HepG2 (cell line): ENCODE data around the gene KRTAP10-4. TPM values are rescaled to one million over a fixed set of nuclear protein-coding genes. Genes with fewer than 3 reads are reported as not detected.

Experiments used
- ATAC-seq: fragments of 200-7000 bp; cut with Tn5 transposase; 3 replicates; pipeline ENCODE4 v1.9.1; 2020; ENCODE audit warnings: mild to moderate bottlenecking, moderate library complexity
- BruUV-seq: library from RNA; stranded (reverse); fragments of 400-500 nt; replicated peaks from 2 replicates; lab custom pipeline; 2021; lab: Mats Ljungman, UMichigan
- CTCF ChIA-PET: fragments of 300-600 bp; formaldehyde crosslinking; extraction: SDS; loops from one replicate; lab custom pipeline; 2021; ENCODE audit warnings: low total read pairs, inconsistent platforms, low intra/inter-chr PET ratio; lab: Yijun Ruan, JAX
- POLR2A ChIA-PET: fragments of 350-600 bp; sonication (Branson Sonifier 250); formaldehyde crosslinking; loops from one replicate; lab custom pipeline; 2020; ENCODE audit warnings: antibody characterized with exemption, inconsistent platforms; lab: Yijun Ruan, JAX
- DNase-seq: peaks from one replicate; pipeline ENCODE4 v3.0.0-alpha.2; 2015; ENCODE audit warnings: low spot score
- FAIRE-seq: peaks from 3 replicates; lab custom pipeline; 2011; peaks lifted over from hg19 to GRCh38; lab: Jason Lieb, UNC
- H2AFZ ChIP-seq: one replicate; pipeline ENCODE4 v1.6.1; 2011; ENCODE audit warnings: low read length, inconsistent platforms
- H3K27ac ChIP-seq: fragments of 300-600 bp; 3 replicates; pipeline ENCODE4 v1.8.0; 2011; ENCODE audit warnings: mixed run types, mild to moderate bottlenecking, mixed read lengths, low read length, inconsistent platforms; ENCODE audit not compliant: insufficient read depth; ENCODE audit errors: extremely low read length
- H3K27me3 ChIP-seq, 2 experiments: fragments of 200-600 bp in 1 of 2; 2 replicates in 1 of 2; 3 replicates in 1 of 2; pipeline versions ENCODE4 v1.6.0 to v1.8.0; 2011; ENCODE audit warnings: low read length in 2 of 2, mild to moderate bottlenecking in 2 of 2, moderate library complexity in 2 of 2, inconsistent platforms in 1 of 2; ENCODE audit not compliant: insufficient read depth in 2 of 2, control insufficient read depth in 1 of 2
- H3K36me3 ChIP-seq, 2 experiments: fragments of 200-600 bp in 1 of 2; replicated peaks in 1 of 2; 2 replicates in 1 of 2; 3 replicates in 1 of 2; pipeline versions ENCODE4 v1.5.1 to v1.8.0; 2011; ENCODE audit warnings: low read length in 2 of 2, inconsistent platforms in 1 of 2; ENCODE audit not compliant: insufficient read depth in 2 of 2, control insufficient read depth in 1 of 2
- H3K4me1 ChIP-seq: 2 replicates; pipeline ENCODE4 v1.5.1; 2012; ENCODE audit warnings: low read length, inconsistent platforms; ENCODE audit not compliant: insufficient read depth
- H3K4me2 ChIP-seq: 2 replicates; pipeline ENCODE4 v1.6.0; 2011; ENCODE audit warnings: low read depth, low read length, inconsistent platforms
- H3K4me3 ChIP-seq, 3 experiments: fragments of 200-600 bp in 1 of 3; sonication (generic), shearing (Covaris generic) in 1 of 3; replicated peaks in 1 of 3; 2 replicates each; pipeline ENCODE4 v1.5.1; 2011 to 2016; ENCODE audit warnings: low read length in 3 of 3, inconsistent platforms in 2 of 3, low read depth in 2 of 3, mild to moderate bottlenecking in 2 of 3, control low read depth in 1 of 3, mixed read lengths in 1 of 3; ENCODE audit not compliant: insufficient read depth in 1 of 3
- H3K79me2 ChIP-seq: one replicate; pipeline ENCODE4 v1.6.1; 2011; ENCODE audit warnings: low read length, inconsistent platforms; ENCODE audit not compliant: insufficient read depth
- H3K9ac ChIP-seq: 2 replicates; pipeline ENCODE4 v1.6.0; 2011; ENCODE audit warnings: mild to moderate bottlenecking, low read depth, low read length, inconsistent platforms; ENCODE audit not compliant: insufficient read depth
- H3K9me3 ChIP-seq: 2 replicates; pipeline ENCODE4 v1.5.1; 2012; ENCODE audit warnings: mild to moderate bottlenecking, low read length
- H4K20me1 ChIP-seq: 2 replicates; pipeline ENCODE4 v1.6.0; 2011; ENCODE audit warnings: inconsistent platforms, mild to moderate bottlenecking, low read length, moderate library complexity; ENCODE audit not compliant: insufficient read depth
- GABPA ChIP-seq, 2 experiments: IDR thresholded peaks; 2 replicates each; pipeline ENCODE4 v1.6.1; 2011 to 2016; ENCODE audit warnings: low read depth in 2 of 2, low read length in 1 of 2, missing biosample characterization in 1 of 2, missing genetic modification characterization in 1 of 2
- MTA3 ChIP-seq: sonication (generic); formaldehyde crosslinking; IDR thresholded peaks from 2 replicates; pipeline ENCODE4 v1.4.0; 2020; ENCODE audit warnings: missing genetic modification reagents
- RARA ChIP-seq: IDR thresholded peaks from 2 replicates; pipeline ENCODE4 v1.6.1; 2016; ENCODE audit warnings: missing genetic modification reagents, missing compliant biosample characterization
- ZNF12 ChIP-seq: sonication (generic); formaldehyde crosslinking; IDR thresholded peaks from 2 replicates; pipeline ENCODE4 v1.5.0; 2020; ENCODE audit warnings: missing genetic modification reagents
- ZNF317 ChIP-seq: sonication (generic); formaldehyde crosslinking; IDR thresholded peaks from 2 replicates; pipeline ENCODE4 v1.5.0; 2020; ENCODE audit warnings: mild to moderate bottlenecking, missing genetic modification reagents
- ZNF562 ChIP-seq: sonication (generic); formaldehyde crosslinking; IDR thresholded peaks from 2 replicates; pipeline ENCODE4 v1.8.0; 2022; ENCODE audit warnings: missing genetic modification reagents, borderline replicate concordance
- WGBS: methylation state at CpG from one replicate; pipeline ENCODE4 v1.1.6; 2017; ENCODE audit warnings: low lambda C conversion rate; 5-methylcytosine and 5-hydroxymethylcytosine counted together
- in situ Hi-C: cut with HindIII; loops from 2 replicates; pipeline ENCODE4 v1.10.0; 2017; ENCODE audit warnings: low pct_unique_long_range_greater_than_20kb; ENCODE audit not compliant: extremely low pct_ligation_motif_present
- intact Hi-C: fragments of 100-400 bp; cut with micrococcal nuclease; formaldehyde crosslinking; loops from one replicate; pipeline ENCODE4 v1.10.0; 2022; ENCODE audit not compliant: unreplicated experiment
- polyA plus RNA-seq, 8 experiments: library from polyadenylated mRNA; depleted of rRNA in 3 of 8; stranded (reverse) in 7 of 8; unstranded in 1 of 8; fragments of >200 nt; fragmentation: Illumina TruSeq in 4 of 8; extraction: Trizol in 4 of 8; gene quantifications; 2 replicates each; pipeline versions ENCODE4 v1.2.1 to v1.2.3, GENCODE V29; 2011 to 2016; ENCODE audit warnings: low read depth in 4 of 8, missing spikeins in 1 of 8, mixed read lengths in 1 of 8; ENCODE audit not compliant: insufficient read depth in 1 of 8
- total RNA-seq, 5 experiments: library from RNA; depleted of rRNA; stranded (reverse); fragments of >200 nt; fragmentation: Illumina TruSeq; extraction: Trizol; gene quantifications; 2 replicates each; pipeline ENCODE4 v1.2.3, GENCODE V29; 2016; ENCODE audit warnings: low read depth in 1 of 5
- TF ChIP-seq, protein P1 (sequence below): sonication (generic); IDR thresholded peaks from 2 replicates; pipeline ENCODE4 v1.6.1; 2016; ENCODE audit warnings: low read depth, borderline replicate concordance
- TF ChIP-seq, protein P2 (sequence below): sonication (generic); formaldehyde crosslinking; IDR thresholded peaks from 2 replicates; pipeline ENCODE4 v1.4.0; 2020; ENCODE audit warnings: missing genetic modification reagents, mild to moderate bottlenecking, borderline replicate concordance
- TF ChIP-seq, protein P3 (sequence below), 2 experiments: sonication (generic) in 1 of 2; formaldehyde crosslinking in 1 of 2; IDR thresholded peaks; 2 replicates each; pipeline versions ENCODE4 v1.4.0 to v1.6.1; 2016 to 2020; ENCODE audit warnings: borderline replicate concordance in 1 of 2, low read depth in 1 of 2, mild to moderate bottlenecking in 1 of 2, missing genetic modification reagents in 1 of 2

Gene KRTAP10-4
- total and polyA plus RNA-seq, 2 of the 13 experiments (the other 11 are each of a cell fraction or from before 2014, with no cell fraction given): not detected

GRCh38 chr21:44618909-44619308 is 45.4 kb downstream of the KRTAP10-4 start:
- DNase-seq (no peak), FAIRE-seq (no peak), ATAC-seq (no peak)
- Histone ChIP-seq H3K9ac (no peak overlapping the region), H3K4me1 (no peaks in the 10 kb centered on the region), H3K9me3 (peaks cover 12% of the 10 kb centered on the region), H3K36me3 (no peaks in the 10 kb centered on the region), H3K79me2 (no peaks in the 10 kb centered on the region), H4K20me1 (no peaks in the 10 kb centered on the region), H3K27ac (no peak overlapping the region), H3K4me2 (no peak overlapping the region), H3K27me3 (peaks cover 1 to 28% of the 10 kb centered on the region in 2 experiments; a peak in 3 of 5 replicates), H2AFZ (no peak overlapping the region), H3K4me3 (no peak overlapping the region)
- BruUV-seq: no TSS peak
- intact Hi-C loops: loop anchor here (2.0 kb wide), 1 partner anchor 174 kb away; no protein-coding TSS in a partner anchor
- POLR2A ChIA-PET: no interaction called here
- in situ Hi-C loops: no loop called here
- CTCF ChIA-PET: no interaction called here
- no peak for TF ChIP-seq MTA3 (CRISPR knock-in tag)
- TF ChIP-seq RARA (CRISPR knock-in tag): 0 out of 2 replicates have a peak, but pooled peaks have one; percentile 7
- TF ChIP-seq, protein P1, sequence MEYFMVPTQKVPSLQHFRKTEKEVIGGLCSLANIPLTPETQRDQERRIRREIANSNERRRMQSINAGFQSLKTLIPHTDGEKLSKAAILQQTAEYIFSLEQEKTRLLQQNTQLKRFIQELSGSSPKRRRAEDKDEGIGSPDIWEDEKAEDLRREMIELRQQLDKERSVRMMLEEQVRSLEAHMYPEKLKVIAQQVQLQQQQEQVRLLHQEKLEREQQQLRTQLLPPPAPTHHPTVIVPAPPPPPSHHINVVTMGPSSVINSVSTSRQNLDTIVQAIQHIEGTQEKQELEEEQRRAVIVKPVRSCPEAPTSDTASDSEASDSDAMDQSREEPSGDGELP: no peak
- no peak for TF ChIP-seq GABPA (IDR thresholded peaks at IDR 0.05; ENCODE audit: low read depth, low read length)
- peak; percentile 34; the same call in 1 of the 2 replicates for TF ChIP-seq GABPA (CRISPR knock-in tag; IDR thresholded peaks at IDR 0.05; ENCODE audit: low read depth)
- WGBS: 52% methylated on average over 3 of the region's 3 CpGs

GRCh38 chr21:44619886-44620285 is 46.4 kb downstream of the KRTAP10-4 start:
- Histone ChIP-seq H3K27me3 (peaks cover 1 to 20% of the 10 kb centered on the region in 2 experiments; a peak in 2 of 5 replicates), H3K36me3 (no peaks in the 10 kb centered on the region), H3K79me2 (no peaks in the 10 kb centered on the region), H2AFZ (no peak overlapping the region), H3K9me3 (peaks cover 21% of the 10 kb centered on the region), H4K20me1 (no peaks in the 10 kb centered on the region), H3K27ac (no peak overlapping the region), H3K9ac (no peak overlapping the region), H3K4me2 (no peak overlapping the region), H3K4me1 (no peaks in the 10 kb centered on the region), H3K4me3 (no peak overlapping the region)
- BruUV-seq: no TSS peak
- intact Hi-C loops (loop anchor here (2.0 kb wide), 1 partner anchor 173 kb away; no protein-coding TSS in a partner anchor), in situ Hi-C loops (no loop called here)
- ATAC-seq (no peak), DNase-seq (no peak), FAIRE-seq (no peak)
- TF ChIP-seq, protein P2, sequence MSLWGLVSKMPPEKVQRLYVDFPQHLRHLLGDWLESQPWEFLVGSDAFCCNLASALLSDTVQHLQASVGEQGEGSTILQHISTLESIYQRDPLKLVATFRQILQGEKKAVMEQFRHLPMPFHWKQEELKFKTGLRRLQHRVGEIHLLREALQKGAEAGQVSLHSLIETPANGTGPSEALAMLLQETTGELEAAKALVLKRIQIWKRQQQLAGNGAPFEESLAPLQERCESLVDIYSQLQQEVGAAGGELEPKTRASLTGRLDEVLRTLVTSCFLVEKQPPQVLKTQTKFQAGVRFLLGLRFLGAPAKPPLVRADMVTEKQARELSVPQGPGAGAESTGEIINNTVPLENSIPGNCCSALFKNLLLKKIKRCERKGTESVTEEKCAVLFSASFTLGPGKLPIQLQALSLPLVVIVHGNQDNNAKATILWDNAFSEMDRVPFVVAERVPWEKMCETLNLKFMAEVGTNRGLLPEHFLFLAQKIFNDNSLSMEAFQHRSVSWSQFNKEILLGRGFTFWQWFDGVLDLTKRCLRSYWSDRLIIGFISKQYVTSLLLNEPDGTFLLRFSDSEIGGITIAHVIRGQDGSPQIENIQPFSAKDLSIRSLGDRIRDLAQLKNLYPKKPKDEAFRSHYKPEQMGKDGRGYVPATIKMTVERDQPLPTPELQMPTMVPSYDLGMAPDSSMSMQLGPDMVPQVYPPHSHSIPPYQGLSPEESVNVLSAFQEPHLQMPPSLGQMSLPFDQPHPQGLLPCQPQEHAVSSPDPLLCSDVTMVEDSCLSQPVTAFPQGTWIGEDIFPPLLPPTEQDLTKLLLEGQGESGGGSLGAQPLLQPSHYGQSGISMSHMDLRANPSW (CRISPR knock-in tag): no peak
- TF ChIP-seq ZNF317 (CRISPR knock-in tag) (peak; percentile 96), ZNF12 (CRISPR knock-in tag) (no peak), ZNF562 (CRISPR knock-in tag) (no peak)
- TF ChIP-seq, protein P3, sequence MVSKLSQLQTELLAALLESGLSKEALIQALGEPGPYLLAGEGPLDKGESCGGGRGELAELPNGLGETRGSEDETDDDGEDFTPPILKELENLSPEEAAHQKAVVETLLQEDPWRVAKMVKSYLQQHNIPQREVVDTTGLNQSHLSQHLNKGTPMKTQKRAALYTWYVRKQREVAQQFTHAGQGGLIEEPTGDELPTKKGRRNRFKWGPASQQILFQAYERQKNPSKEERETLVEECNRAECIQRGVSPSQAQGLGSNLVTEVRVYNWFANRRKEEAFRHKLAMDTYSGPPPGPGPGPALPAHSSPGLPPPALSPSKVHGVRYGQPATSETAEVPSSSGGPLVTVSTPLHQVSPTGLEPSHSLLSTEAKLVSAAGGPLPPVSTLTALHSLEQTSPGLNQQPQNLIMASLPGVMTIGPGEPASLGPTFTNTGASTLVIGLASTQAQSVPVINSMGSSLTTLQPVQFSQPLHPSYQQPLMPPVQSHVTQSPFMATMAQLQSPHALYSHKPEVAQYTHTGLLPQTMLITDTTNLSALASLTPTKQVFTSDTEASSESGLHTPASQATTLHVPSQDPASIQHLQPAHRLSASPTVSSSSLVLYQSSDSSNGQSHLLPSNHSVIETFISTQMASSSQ (IDR thresholded peaks at IDR 0.05; ENCODE audit: low read depth): no peak
- TF ChIP-seq, protein P3 (CRISPR knock-in tag; IDR thresholded peaks at IDR 0.05; ENCODE audit: borderline replicate concordance): no peak
- ChIA-PET CTCF (no interaction called here), POLR2A (no interaction called here)
- WGBS: 43% methylated on average over 6 of the region's 6 CpGs
